ENCODE data around the gene DSTN. TPM values are rescaled to one million over a fixed set of nuclear protein-coding genes. Genes with fewer than 3 reads are reported as not detected.

DSTN gene
- total and polyA plus RNA-seq, 9 of the 15 experiments (the other 6 are each of a cell fraction or from before 2014, with no cell fraction given): 25.7 to 88.3 (median 61.0) TPM

DNA sequence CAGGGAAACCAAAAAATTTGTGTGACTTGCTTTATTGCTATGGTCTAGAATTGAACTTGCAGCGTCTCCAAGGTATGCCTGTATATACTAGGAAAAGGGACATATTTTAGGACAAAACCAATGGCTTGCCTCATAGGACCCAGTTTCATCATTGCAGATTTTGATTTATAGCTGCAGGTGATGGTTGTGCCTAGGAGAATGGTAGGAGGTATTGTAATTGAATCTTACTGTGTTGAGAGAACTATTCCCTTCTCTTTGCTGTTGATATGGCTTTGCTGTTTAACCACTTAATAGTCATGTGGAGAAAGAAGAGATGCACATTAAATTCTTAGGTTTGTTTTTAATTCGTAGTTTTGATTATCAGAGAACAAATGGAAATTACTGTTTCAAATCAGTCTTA is 16.4 kb downstream of the DSTN start (continued):
- no peak for TF ChIP-seq CREB5 (CRISPR knock-in tag; IDR thresholded peaks at IDR 0.05)
- no peak for TF ChIP-seq MXI1 (IDR thresholded peaks at IDR 0.05; ENCODE audit: low read depth, low read length)
- no peak for TF ChIP-seq RNF219 (CRISPR knock-in tag; IDR thresholded peaks at IDR 0.05)

DNA sequence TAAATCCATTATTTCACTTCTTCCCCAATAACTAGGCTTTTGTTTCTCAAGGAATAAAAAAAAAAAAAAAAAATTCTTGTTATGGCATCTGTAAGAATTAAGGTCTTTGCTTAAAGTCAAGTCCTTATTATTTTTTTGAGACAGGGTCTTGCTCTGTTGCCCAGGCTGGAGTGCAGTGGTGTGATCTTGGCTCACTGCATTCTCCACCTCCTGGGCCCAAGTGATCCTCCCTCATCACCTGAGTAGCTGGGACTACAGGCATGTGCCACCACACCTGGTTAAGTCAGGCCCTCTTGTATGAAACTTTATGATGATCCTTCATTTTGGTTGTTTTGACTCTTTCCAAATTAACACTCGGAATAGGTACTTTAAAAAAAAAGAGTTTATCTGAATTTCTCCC is 17.3 kb downstream of the DSTN start:
- H3K79me2 ChIP-seq (ENCODE audit: control insufficient read depth, insufficient read depth, low read length): peaks cover 23% of the 10 kb centered on the region; the same call in 2 of the 3 replicates
- POLR2A ChIA-PET: no interaction called here
- intact Hi-C loops (cut with micrococcal nuclease): no loop called here
- TF ChIP-seq, protein P1, sequence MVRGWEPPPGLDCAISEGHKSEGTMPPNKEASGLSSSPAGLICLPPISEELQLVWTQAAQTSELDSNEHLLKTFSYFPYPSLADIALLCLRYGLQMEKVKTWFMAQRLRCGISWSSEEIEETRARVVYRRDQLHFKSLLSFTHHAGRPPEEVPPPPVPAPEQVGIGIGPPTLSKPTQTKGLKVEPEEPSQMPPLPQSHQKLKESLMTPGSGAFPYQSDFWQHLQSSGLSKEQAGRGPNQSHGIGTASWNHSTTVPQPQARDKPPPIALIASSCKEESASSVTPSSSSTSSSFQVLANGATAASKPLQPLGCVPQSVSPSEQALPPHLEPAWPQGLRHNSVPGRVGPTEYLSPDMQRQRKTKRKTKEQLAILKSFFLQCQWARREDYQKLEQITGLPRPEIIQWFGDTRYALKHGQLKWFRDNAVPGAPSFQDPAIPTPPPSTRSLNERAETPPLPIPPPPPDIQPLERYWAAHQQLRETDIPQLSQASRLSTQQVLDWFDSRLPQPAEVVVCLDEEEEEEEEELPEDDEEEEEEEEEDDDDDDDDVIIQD (CRISPR knock-in tag; IDR thresholded peaks at IDR 0.05): no peak
- no peak for TF ChIP-seq FUS (optimal IDR thresholded peaks at IDR 0.05; ENCODE audit: low read depth, low read length)
- TF ChIP-seq STAT5B (CRISPR knock-in tag; IDR thresholded peaks at IDR 0.05): no peak
- TF ChIP-seq GATAD2B (IDR thresholded peaks at IDR 0.05; ENCODE audit: borderline replicate concordance): no peak
- TF ChIP-seq, protein P2, sequence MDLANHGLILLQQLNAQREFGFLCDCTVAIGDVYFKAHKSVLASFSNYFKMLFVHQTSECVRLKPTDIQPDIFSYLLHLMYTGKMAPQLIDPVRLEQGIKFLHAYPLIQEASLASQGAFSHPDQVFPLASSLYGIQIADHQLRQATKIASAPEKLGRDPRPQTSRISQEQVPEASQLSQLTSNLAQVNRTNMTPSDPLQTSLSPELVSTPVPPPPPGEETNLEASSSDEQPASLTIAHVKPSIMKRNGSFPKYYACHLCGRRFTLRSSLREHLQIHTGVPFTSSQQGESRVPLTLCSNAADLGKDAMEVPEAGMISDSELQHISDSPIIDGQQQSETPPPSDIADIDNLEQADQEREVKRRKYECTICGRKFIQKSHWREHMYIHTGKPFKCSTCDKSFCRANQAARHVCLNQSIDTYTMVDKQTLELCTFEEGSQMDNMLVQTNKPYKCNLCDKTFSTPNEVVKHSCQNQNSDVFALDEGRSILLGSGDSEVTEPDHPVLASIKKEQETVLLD (IDR thresholded peaks at IDR 0.05): no peak
- TF ChIP-seq ZNF830 (CRISPR knock-in tag; IDR thresholded peaks at IDR 0.05): no peak
- no peak for TF ChIP-seq ZNF592 (IDR thresholded peaks at IDR 0.05)
- no peak for TF ChIP-seq ZNF551 (CRISPR knock-in tag; IDR thresholded peaks at IDR 0.05)

More for the DNA sequence above, 17.3 kb downstream of the DSTN start:
- Histone ChIP-seq H3K27me3 (ENCODE audit: control insufficient read depth in 2 of 2, insufficient read depth in 2 of 2, low read length in 2 of 2) (no peaks in the 10 kb centered on the region), H3K4me3 (no peak overlapping the region), H3K36me3 (ENCODE audit: control insufficient read depth, insufficient read depth, low read length) (no peaks in the 10 kb centered on the region), H3K9me3 (replicated peaks; ENCODE audit: control insufficient read depth, insufficient read depth, low read depth, low read length) (no peaks in the 10 kb centered on the region), H3K27ac (ENCODE audit: extremely low read depth, low read depth, low read length) (no peak overlapping the region), H4K20me1 (replicated peaks; ENCODE audit: control insufficient read depth, insufficient read depth, low read length) (no peaks in the 10 kb centered on the region), H3K9ac (ENCODE audit: insufficient read depth in 1 of 2, low read depth in 2 of 2, low read length in 2 of 2) (no peak overlapping the region), H3K4me1 (replicated peaks in 1 of 2; ENCODE audit: control insufficient read depth in 2 of 2, insufficient read depth in 2 of 2, low read length in 2 of 2) (peaks cover 0 to 8% of the 10 kb centered on the region in 2 experiments; a peak in 3 of 5 replicates), H3K4me2 (ENCODE audit: insufficient read depth, low read length) (no peak overlapping the region), H2AFZ (ENCODE audit: low read depth, low read length) (no peak overlapping the region), H3K9me1 (ENCODE audit: control insufficient read depth, insufficient read depth, low read length) (no peaks in the 10 kb centered on the region)
- no peak for FAIRE-seq
- WGBS (ENCODE audit: insufficient coverage, low coverage, missing lambda C conversion rate): 85% methylated on average over 1 of the region's 1 CpG
- BruUV-seq (replicated peaks): no TSS peak
- DNase-seq (ENCODE audit: extremely low read depth in 1 of 4, low spot score in 3 of 4): no peak
- ATAC-seq: no peak
- in situ Hi-C loops (cut with MboI): no loop called here
- CTCF ChIA-PET (ENCODE audit: low intra/inter-chr PET ratio): no interaction called here
